CD14-positive monocyte (primary cell): ENCODE results near the gene LRRC8A. TPM values are rescaled to one million over a fixed set of nuclear protein-coding genes. Genes with fewer than 3 reads are reported as not detected.

Source experiments
- DNase-seq, 3 donors: peaks; one replicate each; pipeline ENCODE4 v3.0.0-alpha.2; 2011 to 2022
- H2AFZ ChIP-seq: 2 replicates; pipeline ENCODE4 v1.6.0; 2012; ENCODE audit warnings: mild to moderate bottlenecking, low read depth, low read length, inconsistent platforms; ENCODE audit not compliant: insufficient read depth, poor library complexity, severe bottlenecking
- H3K27ac ChIP-seq, 2 donors: 1 replicate in 1 of 2; 2 replicates in 1 of 2; pipeline ENCODE4 v1.5.1; 2012 to 2013; ENCODE audit warnings: low read length in 2 of 2, control low read depth in 1 of 2, inconsistent platforms in 1 of 2, low read depth in 1 of 2, mild to moderate bottlenecking in 1 of 2
- H3K27me3 ChIP-seq, 2 donors: one replicate each; pipeline versions ENCODE4 v1.6.0 to v1.6.1; 2011 to 2013; ENCODE audit warnings: low read length in 2 of 2; ENCODE audit not compliant: control insufficient read depth in 2 of 2, insufficient read depth in 2 of 2
- H3K36me3 ChIP-seq, 2 donors: replicated peaks in 1 of 2; 1 replicate in 1 of 2; 2 replicates in 1 of 2; pipeline versions ENCODE4 v1.5.1 to v1.6.1; 2012 to 2013; ENCODE audit warnings: low read length in 2 of 2, control low read depth in 1 of 2, inconsistent platforms in 1 of 2, mild to moderate bottlenecking in 1 of 2; ENCODE audit not compliant: insufficient read depth in 2 of 2, control insufficient read depth in 1 of 2
- H3K4me1 ChIP-seq, 2 donors: 1 replicate in 1 of 2; 2 replicates in 1 of 2; pipeline versions ENCODE4 v1.5.1 to v1.6.1; 2012 to 2013; ENCODE audit warnings: low read length in 2 of 2, control low read depth in 1 of 2, inconsistent platforms in 1 of 2, mild to moderate bottlenecking in 1 of 2, moderate library complexity in 1 of 2; ENCODE audit not compliant: insufficient read depth in 2 of 2, control insufficient read depth in 1 of 2
- H3K4me2 ChIP-seq: replicated peaks from 2 replicates; pipeline ENCODE3; 2012; ENCODE audit warnings: low read length, moderate library complexity, mild to moderate bottlenecking; ENCODE audit not compliant: poor library complexity, severe bottlenecking; ENCODE audit errors: extremely low read depth
- H3K4me3 ChIP-seq, 3 experiments: fragments of 200-600 bp in 1 of 3; sonication (generic) in 1 of 3; replicated peaks in 1 of 3; 1 replicate in 2 of 3; 2 replicates in 1 of 3; pipeline ENCODE4 v1.5.1; 2011 to 2013; ENCODE audit warnings: low read length in 3 of 3, mild to moderate bottlenecking in 3 of 3, control low read depth in 2 of 3, low read depth in 2 of 3, inconsistent platforms in 1 of 3, moderate library complexity in 1 of 3
- H3K79me2 ChIP-seq: 2 replicates; pipeline ENCODE4 v1.6.0; 2012; ENCODE audit warnings: mild to moderate bottlenecking, control low read depth, inconsistent platforms, low read length, moderate library complexity; ENCODE audit not compliant: insufficient read depth
- H3K9ac ChIP-seq: 2 replicates; pipeline ENCODE4 v1.6.0; 2017; ENCODE audit warnings: low read length, mild to moderate bottlenecking; ENCODE audit not compliant: insufficient read depth, poor library complexity, severe bottlenecking
- H3K9me3 ChIP-seq, 2 donors: replicated peaks in 1 of 2; 1 replicate in 1 of 2; 2 replicates in 1 of 2; pipeline versions ENCODE4 v1.5.1 to v1.6.1; 2012 to 2013; ENCODE audit warnings: low read length in 2 of 2, control low read depth in 1 of 2; ENCODE audit not compliant: control insufficient read depth in 1 of 2, insufficient read depth in 1 of 2
- H4K20me1 ChIP-seq: 2 replicates; pipeline ENCODE4 v1.6.0; 2012; ENCODE audit warnings: mild to moderate bottlenecking, low read length, control low read depth, moderate library complexity; ENCODE audit not compliant: insufficient read depth
- H3K27ac Mint-ChIP-seq, 7 donors: one replicate each; pipeline ENCODE4 v1.8.0; 2020; ENCODE audit warnings: mild to moderate bottlenecking in 7 of 7, mixed read lengths in 7 of 7, moderate library complexity in 6 of 7, inconsistent platforms in 2 of 7
- H3K27me3 Mint-ChIP-seq, 3 donors: one replicate each; pipeline ENCODE4 v1.8.0; 2021 to 2022; ENCODE audit warnings: low read depth in 3 of 3, mild to moderate bottlenecking in 3 of 3, mixed read lengths in 3 of 3, moderate library complexity in 3 of 3, inconsistent platforms in 1 of 3
- H3K36me3 Mint-ChIP-seq, 2 donors: one replicate each; pipeline ENCODE4 v1.8.0; 2020; ENCODE audit warnings: mixed read lengths in 2 of 2, inconsistent platforms in 1 of 2, mild to moderate bottlenecking in 1 of 2
- H3K4me1 Mint-ChIP-seq: one replicate; pipeline ENCODE4 v1.8.0; 2020; ENCODE audit warnings: mild to moderate bottlenecking, mixed read lengths
- H3K4me3 Mint-ChIP-seq, 2 donors: one replicate each; pipeline ENCODE4 v1.8.0; 2020; ENCODE audit warnings: mild to moderate bottlenecking in 2 of 2, mixed read lengths in 2 of 2, moderate library complexity in 1 of 2
- H3K9me3 Mint-ChIP-seq, 7 donors: one replicate each; pipeline ENCODE4 v1.8.0; 2020 to 2022; ENCODE audit warnings: mixed read lengths in 7 of 7, mild to moderate bottlenecking in 6 of 7, moderate library complexity in 6 of 7, inconsistent platforms in 2 of 7
- WGBS: methylation state at CpG from one replicate; pipeline ENCODE4 v1.1.5; 2013; ENCODE audit warnings: missing lambda C conversion rate; ENCODE audit not compliant: insufficient coverage; 5-methylcytosine and 5-hydroxymethylcytosine counted together
- intact Hi-C, 2 donors: fragments of 100-400 bp; cut with micrococcal nuclease; formaldehyde crosslinking; loops; one replicate each; pipeline versions ENCODE4 v1.15.0 to v1.15.1; 2023
- polyA plus RNA-seq, 3 donors: library from polyadenylated mRNA; depleted of rRNA in 1 of 3; unstranded in 2 of 3; stranded (reverse) in 1 of 3; fragments of 300-500 nt in 2 of 3; fragments of >200 nt in 1 of 3; fragmentation: Illumina TruSeq in 2 of 3; gene quantifications; 1 replicate in 2 of 3; 2 replicates in 1 of 3; pipeline ENCODE4 v1.2.3, GENCODE V29; 2012 to 2021
- TF ChIP-seq, protein P1 (sequence below): fragments of 200-600 bp; IDR thresholded peaks from one replicate; pipeline ENCODE4 v1.8.0; 2022; ENCODE audit warnings: antibody characterized with exemption, mild to moderate bottlenecking

The LRRC8A gene
- polyA plus RNA-seq, 3 donors, result 7.8 to 10.8 (median 10.3) TPM

DNA sequence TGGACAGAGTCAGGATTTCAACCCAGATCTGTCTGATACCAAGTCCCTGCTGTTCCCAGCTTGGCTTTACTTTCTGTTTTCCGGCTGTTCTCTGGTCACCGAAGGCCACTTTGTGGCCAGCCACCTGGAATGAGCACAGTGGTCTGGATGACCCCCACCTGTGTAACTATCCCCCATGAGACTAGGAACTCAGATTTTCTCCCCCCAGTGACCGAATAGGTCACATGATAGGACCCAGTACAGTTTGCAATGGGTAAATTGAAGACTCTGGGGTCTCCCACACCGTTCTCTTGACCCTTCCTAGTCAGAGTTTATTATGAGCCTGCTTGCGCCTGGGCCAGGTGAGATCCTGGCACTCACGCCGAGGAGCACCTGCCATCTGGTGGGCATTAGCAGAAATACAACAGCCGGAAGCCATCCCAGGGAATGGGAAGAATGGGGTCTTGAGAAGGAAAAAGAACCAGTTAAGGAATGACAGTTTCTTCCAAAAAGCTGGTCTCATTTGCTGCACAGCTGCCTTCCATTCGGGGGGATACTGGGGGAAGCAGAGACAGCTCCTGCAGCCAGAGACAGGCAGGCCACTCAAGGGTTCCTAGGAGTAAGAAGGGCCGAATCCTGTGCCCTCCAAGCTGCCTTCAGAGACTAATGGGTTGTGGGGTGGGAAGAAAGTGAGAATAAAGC lies 45.9 kb downstream of the LRRC8A start:
- no peak overlapping the region for H3K4me3 ChIP-seq
- H3K9me3 ChIP-seq, result no peaks in the 10 kb centered on the region
- 43% methylated on average over 9 of the region's 10 CpGs for WGBS
- DNase-seq, result peak in 2 of 3 donors; percentile 27 to 35
- H3K27me3 Mint-ChIP-seq, result peaks cover 0 to 4% (median 2%) of the 10 kb centered on the region in 3 donors
- no peak overlapping the region for H3K27ac ChIP-seq
- H3K9me3 Mint-ChIP-seq, result peaks cover 0 to 1% (median 0%) of the 10 kb centered on the region in 7 donors
- no peak overlapping the region for H2AFZ ChIP-seq
- H3K36me3 Mint-ChIP-seq, result no peaks in the 10 kb centered on the region
- H3K36me3 ChIP-seq, result no peaks in the 10 kb centered on the region
- no peak overlapping the region for H3K4me2 ChIP-seq
- H4K20me1 ChIP-seq, result no peaks in the 10 kb centered on the region
- H3K4me1 ChIP-seq, result no peaks in the 10 kb centered on the region
- no peaks in the 10 kb centered on the region for H3K27me3 ChIP-seq
- TF ChIP-seq, protein P1, sequence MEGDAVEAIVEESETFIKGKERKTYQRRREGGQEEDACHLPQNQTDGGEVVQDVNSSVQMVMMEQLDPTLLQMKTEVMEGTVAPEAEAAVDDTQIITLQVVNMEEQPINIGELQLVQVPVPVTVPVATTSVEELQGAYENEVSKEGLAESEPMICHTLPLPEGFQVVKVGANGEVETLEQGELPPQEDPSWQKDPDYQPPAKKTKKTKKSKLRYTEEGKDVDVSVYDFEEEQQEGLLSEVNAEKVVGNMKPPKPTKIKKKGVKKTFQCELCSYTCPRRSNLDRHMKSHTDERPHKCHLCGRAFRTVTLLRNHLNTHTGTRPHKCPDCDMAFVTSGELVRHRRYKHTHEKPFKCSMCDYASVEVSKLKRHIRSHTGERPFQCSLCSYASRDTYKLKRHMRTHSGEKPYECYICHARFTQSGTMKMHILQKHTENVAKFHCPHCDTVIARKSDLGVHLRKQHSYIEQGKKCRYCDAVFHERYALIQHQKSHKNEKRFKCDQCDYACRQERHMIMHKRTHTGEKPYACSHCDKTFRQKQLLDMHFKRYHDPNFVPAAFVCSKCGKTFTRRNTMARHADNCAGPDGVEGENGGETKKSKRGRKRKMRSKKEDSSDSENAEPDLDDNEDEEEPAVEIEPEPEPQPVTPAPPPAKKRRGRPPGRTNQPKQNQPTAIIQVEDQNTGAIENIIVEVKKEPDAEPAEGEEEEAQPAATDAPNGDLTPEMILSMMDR, result peak; percentile 88
- no peaks in the 10 kb centered on the region for H3K79me2 ChIP-seq
- H3K9ac ChIP-seq, result peak overlapping the region; percentile 8
- intact Hi-C loops, result loop anchor here (5.0 to 10.0 kb wide), 2 partner anchors 66 to 283 kb away; no protein-coding TSS in a partner anchor
- H3K4me1 Mint-ChIP-seq, result peaks cover 3% of the 10 kb centered on the region
- H3K4me3 Mint-ChIP-seq, result no peak overlapping the region
- no peak overlapping the region for H3K27ac Mint-ChIP-seq

DNA sequence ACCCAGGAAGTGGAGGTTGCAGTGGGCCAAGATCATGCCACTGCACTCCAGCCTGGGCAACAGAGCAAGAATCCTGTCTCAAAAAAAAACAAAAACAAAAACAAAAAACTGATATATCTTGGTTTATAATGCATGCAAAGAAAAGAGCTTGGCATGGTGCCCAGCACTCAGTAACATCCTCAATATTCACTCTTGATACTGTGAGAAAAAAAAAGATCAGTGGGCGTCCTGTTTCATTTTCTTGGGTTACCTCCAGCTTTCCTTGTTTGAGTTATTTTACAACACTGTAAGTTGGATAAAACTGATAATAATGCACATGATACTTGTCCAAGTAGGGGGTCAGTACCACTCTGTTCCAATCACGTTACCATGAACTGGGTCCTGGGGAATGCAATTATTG lies 46.7 kb downstream of the LRRC8A start:
- TF ChIP-seq, protein P1, result no peak
- no peaks in the 10 kb centered on the region for H3K9me3 ChIP-seq
- no peaks in the 10 kb centered on the region for H3K27me3 ChIP-seq
- no peak overlapping the region for H3K4me3 ChIP-seq
- H3K79me2 ChIP-seq, result no peaks in the 10 kb centered on the region
- Mint-ChIP-seq H3K9me3 (peaks cover 0 to 1% (median 0%) of the 10 kb centered on the region in 7 donors), H3K27me3 (peaks cover 0 to 2% (median 2%) of the 10 kb centered on the region in 3 donors), H3K27ac (no peak overlapping the region), H3K4me1 (peaks cover 3% of the 10 kb centered on the region), H3K36me3 (no peaks in the 10 kb centered on the region), H3K4me3 (no peak overlapping the region)
- no peak for DNase-seq
- H3K4me2 ChIP-seq, result no peak overlapping the region
- H3K27ac ChIP-seq, result no peak overlapping the region
- no peaks in the 10 kb centered on the region for H3K4me1 ChIP-seq
- no peaks in the 10 kb centered on the region for H3K36me3 ChIP-seq
- 100% methylated on average over 1 of the region's 2 CpGs for WGBS
- H2AFZ ChIP-seq, result no peak overlapping the region
- no peaks in the 10 kb centered on the region for H4K20me1 ChIP-seq
- H3K9ac ChIP-seq, result no peak overlapping the region
- intact Hi-C loops, result loop anchor here (5.0 to 10.0 kb wide), 2 partner anchors 66 to 284 kb away; no protein-coding TSS in a partner anchor
